ENCODE results near the gene AP5B1.

GRCh38 chr11:65801153-65801987 lies 20.6 kb upstream of the AP5B1 start:
- TF ChIP-seq CTCF (IDR thresholded peaks at IDR 0.05; ENCODE audit: insufficient read depth, low read length): no peak
- no peak for TF ChIP-seq REST (IDR thresholded peaks at IDR 0.05; ENCODE audit: insufficient replicate concordance, low read depth)
- TF ChIP-seq POLR2AphosphoS5 (IDR thresholded peaks at IDR 0.05; ENCODE audit: low read depth): no peak
